SK-N-DZ (cell line): Measurements from ENCODE around the gene RTEL1.

Experiments
- DNase-seq: peaks from one replicate; pipeline ENCODE4 v3.0.0-alpha.2; 2015; ENCODE audit warnings: low spot score

The RTEL1 gene

GRCh38 chr20:63699466-63700198 lies 41.5 kb downstream of the RTEL1 start:
- DNase-seq = peak; percentile 88

GRCh38 chr20:63700199-63701050 lies 42.3 kb downstream of the RTEL1 start:
- DNase-seq = peak; percentile 71

GRCh38 chr20:63701051-63701328 lies 42.9 kb downstream of the RTEL1 start:
- no peak for DNase-seq

- DNase-seq = no peak
These were observed 43.4 kb downstream of the RTEL1 start for GRCh38 chr20:63701329-63702035.

GRCh38 chr20:63702036-63702665 lies 44.0 kb downstream of the RTEL1 start:
- peak; percentile 21 for DNase-seq

- peak; percentile 18 for DNase-seq
These were observed 44.8 kb downstream of the RTEL1 start for GRCh38 chr20:63702751-63703470.

- DNase-seq = no peak
These were observed 45.4 kb downstream of the RTEL1 start for GRCh38 chr20:63703471-63703975.

- no peak for DNase-seq
These were observed 46.0 kb downstream of the RTEL1 start for GRCh38 chr20:63703976-63704748.

GRCh38 chr20:63704749-63705117 lies 46.6 kb downstream of the RTEL1 start:
- DNase-seq = no peak

- DNase-seq = no peak
These were observed 47.3 kb downstream of the RTEL1 start for GRCh38 chr20:63705232-63706026.

GRCh38 chr20:63706027-63706695 lies 48.0 kb downstream of the RTEL1 start:
- no peak for DNase-seq

GRCh38 chr20:63706852-63707557 lies 48.9 kb downstream of the RTEL1 start:
- DNase-seq = no peak

- peak; percentile 87 for DNase-seq
These were observed 49.6 kb downstream of the RTEL1 start, which contains the start of the genes ARFRP1 and ZGPAT for GRCh38 chr20:63707558-63708300. ARFRP1 (minus strand) TSS chr20:63707976; CDS start chr20:63707091, 885 bp downstream. ZGPAT (plus strand) TSS chr20:63708039; CDS start chr20:63708581, 542 bp downstream.

GRCh38 chr20:63708301-63709148 lies 50.4 kb downstream of the RTEL1 start:
- no peak for DNase-seq

GRCh38 chr20:63709149-63709527 lies 51.0 kb downstream of the RTEL1 start:
- no peak for DNase-seq

- no peak for DNase-seq
These were observed 53.1 kb downstream of the RTEL1 start for GRCh38 chr20:63711085-63711645.
